Fibroblast of the aortic adventitia (primary cell): ENCODE measurements around the gene PSMD13. TPM values are rescaled to one million over a fixed set of nuclear protein-coding genes. Genes with fewer than 3 reads are reported as not detected.

Source experiments
- DNase-seq: peaks from one replicate; pipeline ENCODE4 v3.0.0-alpha.2; 2010; ENCODE audit warnings: low read depth
- H3K4me3 ChIP-seq: 2 replicates; pipeline ENCODE4 v1.5.1; 2011; ENCODE audit warnings: low read depth, mild to moderate bottlenecking, control low read depth, low read length, moderate library complexity
- total RNA-seq: library from RNA; depleted of rRNA; stranded (reverse); fragments of >200 nt; gene quantifications from 2 replicates; pipeline ENCODE4 v1.2.3, GENCODE V29; 2012; ENCODE audit warnings: low replicate concordance
- TF ChIP-seq, protein P1 (sequence below): IDR thresholded peaks from 2 replicates; pipeline ENCODE4 v1.5.1; 2011; ENCODE audit warnings: mild to moderate bottlenecking, low read length, control low read depth, inconsistent platforms; ENCODE audit not compliant: insufficient read depth

PSMD13 gene
- total RNA-seq, 1 donor, result 96.9 TPM

DNA sequence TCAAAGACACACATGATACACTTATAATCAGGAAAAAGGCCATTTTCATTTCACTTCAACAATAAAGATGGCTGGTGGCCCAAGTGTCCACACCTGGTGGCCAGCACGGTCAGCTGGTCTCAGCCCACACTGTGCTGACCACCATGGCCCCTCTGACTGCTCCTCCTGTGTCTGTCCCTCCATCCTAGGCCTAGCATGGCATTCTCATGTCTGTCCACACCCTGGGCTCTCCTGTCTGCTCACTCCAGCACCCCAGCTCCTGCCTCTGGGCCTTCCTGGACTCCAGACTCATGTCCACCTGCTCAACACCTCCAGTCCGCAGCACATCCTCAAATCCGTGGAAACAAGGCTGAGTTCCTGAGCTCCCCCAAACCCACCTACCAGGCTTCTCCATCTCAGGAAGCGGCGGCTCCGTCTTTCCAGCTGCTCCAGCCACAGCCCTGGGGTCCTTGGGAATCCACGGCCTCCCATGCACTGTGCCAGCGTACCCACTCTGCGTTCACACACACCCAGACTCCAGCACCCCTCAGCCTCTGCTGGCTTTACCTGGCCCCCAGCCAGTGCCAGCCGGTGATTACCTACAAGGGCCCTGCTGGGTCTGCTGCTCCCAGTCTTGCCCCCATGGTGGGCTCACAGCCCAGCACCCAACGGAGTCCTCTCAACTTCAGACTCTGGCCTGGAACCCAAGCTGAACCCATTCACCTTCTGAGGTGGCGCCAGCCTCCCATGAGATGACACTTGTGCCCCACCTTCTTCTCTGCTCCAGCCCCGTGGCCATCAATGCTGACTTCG lies 14.6 kb upstream of the PSMD13 start:
- DNase-seq, result no peak
- H3K4me3 ChIP-seq, result no peak overlapping the region
- TF ChIP-seq, protein P1, sequence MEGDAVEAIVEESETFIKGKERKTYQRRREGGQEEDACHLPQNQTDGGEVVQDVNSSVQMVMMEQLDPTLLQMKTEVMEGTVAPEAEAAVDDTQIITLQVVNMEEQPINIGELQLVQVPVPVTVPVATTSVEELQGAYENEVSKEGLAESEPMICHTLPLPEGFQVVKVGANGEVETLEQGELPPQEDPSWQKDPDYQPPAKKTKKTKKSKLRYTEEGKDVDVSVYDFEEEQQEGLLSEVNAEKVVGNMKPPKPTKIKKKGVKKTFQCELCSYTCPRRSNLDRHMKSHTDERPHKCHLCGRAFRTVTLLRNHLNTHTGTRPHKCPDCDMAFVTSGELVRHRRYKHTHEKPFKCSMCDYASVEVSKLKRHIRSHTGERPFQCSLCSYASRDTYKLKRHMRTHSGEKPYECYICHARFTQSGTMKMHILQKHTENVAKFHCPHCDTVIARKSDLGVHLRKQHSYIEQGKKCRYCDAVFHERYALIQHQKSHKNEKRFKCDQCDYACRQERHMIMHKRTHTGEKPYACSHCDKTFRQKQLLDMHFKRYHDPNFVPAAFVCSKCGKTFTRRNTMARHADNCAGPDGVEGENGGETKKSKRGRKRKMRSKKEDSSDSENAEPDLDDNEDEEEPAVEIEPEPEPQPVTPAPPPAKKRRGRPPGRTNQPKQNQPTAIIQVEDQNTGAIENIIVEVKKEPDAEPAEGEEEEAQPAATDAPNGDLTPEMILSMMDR, result no peak

DNA sequence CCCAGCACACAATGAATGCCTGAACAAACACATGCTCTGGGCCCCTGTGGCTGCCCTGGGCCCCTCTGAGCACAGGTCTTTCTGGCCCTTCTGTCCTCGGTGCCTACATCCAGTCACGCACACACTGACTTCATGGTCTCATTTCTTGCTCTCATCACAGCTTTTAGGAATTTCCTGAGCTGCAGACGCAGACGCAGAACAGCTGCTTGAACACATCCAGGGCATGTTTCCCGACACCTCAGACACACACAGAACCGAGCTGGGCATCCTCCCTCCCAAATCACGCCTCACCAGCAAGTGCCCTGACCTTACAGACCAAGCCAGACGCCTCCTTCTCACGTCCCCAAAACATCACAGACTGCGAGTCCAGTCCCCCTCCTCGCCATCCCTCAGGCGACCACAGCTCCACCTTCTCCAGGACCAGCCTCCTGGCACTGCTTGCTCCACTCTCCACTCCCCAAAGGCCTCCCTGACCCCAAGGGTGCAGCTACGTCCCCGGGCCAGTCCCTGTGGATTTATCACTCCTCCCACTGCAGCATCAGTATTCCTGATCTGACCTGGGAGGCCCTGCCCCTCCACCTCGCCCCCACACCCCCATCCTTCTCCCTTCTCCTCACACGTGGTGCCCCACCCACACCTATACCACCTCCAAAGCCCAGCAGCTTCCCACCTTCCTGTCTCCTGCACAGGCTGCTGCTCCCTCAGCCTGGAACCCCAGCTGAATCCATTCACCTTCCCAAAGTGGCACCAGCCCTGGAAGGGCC lies 13.6 kb upstream of the PSMD13 start:
- TF ChIP-seq, protein P1, result no peak
- no peak overlapping the region for H3K4me3 ChIP-seq
- no peak for DNase-seq

DNA sequence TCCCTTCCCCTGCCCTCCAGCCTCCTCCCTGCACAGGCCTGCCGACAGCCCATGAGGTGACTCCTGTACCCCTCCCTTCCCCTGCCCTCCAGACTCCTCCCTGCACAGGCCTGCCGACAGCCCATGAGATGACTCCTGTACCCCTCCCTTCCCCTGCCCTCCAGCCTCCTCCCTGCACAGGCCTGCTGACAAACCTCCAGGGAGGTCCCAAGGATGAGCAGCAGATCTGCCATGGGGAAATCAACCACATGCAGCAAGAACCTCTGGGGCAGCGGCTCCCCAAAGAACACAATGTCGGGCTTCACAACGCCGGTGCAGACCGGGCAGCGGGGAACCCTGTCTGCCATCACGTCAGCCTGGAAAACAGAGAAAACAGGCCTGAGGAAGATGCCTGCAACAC lies 12.9 kb upstream of the PSMD13 start:
- no peak overlapping the region for H3K4me3 ChIP-seq
- TF ChIP-seq, protein P1, result no peak
- no peak for DNase-seq

DNA sequence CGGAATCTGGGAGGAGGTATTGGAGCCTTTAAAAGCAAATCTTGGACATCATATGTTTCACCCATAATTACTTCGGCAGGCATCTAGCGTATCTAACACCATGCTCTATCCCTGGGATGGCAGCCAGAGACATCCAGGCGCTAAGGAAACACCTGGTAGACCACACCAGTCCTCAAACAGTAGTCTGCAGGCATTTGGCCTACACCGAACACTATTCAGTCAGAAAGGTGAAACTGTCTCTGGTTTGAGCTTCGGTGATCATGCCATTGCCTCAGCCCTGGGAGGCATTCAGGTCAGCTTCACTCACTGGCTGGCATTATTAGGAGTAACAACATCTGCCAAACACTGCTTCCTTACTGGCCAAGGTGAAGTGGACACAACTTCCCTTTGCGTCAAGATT lies 12.4 kb upstream of the PSMD13 start:
- H3K4me3 ChIP-seq, result no peak overlapping the region
- DNase-seq, result no peak
- TF ChIP-seq, protein P1, result no peak

DNA sequence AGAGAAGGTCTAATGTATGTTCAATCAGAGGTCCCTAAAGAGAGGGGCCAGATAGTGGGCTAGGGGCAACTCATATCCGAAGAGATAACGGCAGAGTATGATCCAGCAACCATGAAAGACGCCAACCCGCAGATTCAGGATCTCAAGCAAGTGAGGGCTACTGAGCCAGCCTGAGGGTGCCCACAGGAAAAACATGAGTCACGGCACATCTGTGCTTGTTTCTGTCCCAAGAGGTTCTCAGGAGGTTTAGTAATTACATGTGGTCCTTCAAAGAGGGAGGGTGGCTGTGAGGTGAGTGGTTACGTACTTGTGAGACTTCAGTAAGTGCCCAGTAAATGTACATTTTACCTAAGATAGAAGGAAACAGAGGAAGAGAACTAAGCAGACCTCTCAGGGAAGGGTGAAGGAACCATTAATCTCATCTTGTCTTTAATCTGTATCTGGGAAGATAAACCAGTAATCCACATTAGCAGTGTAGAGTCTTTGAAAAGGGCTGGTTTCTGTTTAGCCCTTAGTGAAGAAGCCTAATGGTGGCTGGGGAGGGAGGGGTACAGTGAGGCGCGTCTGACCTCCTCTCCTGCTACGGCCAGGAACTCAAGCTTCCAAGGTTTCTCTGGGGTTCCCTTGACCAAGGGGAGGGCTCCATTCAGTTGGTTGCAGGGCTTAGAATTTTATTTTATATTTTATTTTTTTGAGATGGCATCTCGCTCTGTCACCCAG lies 10.9 kb upstream of the PSMD13 start:
- TF ChIP-seq, protein P1, result no peak
- no peak overlapping the region for H3K4me3 ChIP-seq
- no peak for DNase-seq

DNA sequence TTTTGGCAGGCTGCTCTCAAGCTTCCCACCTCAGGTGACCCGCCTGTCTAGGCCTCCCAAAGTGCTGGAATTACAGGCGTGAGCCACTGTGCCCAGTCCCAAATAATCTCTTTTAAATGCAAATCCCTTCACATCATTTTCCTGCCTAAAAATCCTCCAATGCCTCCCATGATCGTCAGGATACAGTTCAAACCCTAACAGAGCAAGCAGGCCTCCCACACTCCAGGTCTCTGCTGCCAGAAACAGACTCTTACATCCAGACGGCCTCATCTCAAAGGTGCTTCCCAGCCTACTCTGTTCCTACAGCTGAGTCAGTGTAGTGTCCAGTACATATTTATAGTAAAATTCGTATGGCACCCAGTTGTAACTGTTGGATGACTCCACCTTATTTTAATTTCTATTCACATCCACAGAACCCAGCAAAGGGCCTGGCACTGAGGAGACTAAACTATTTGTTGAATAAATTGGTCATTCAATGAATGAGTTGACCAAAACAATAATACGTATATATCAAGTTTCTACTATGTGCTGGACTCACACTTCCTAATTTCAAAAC lies 8.9 kb upstream of the PSMD13 start:
- DNase-seq, result no peak
- no peak overlapping the region for H3K4me3 ChIP-seq
- TF ChIP-seq, protein P1, result no peak
